DOHH2 (cell line): ENCODE results near the gene PTPRN2.

Experiments used
- EZH2phosphoT487 ChIP-seq: fragments of 200-600 bp; sonication (generic); IDR thresholded peaks from 2 replicates; pipeline ENCODE4 v1.6.1; 2017; ENCODE audit warnings: borderline replicate concordance, mild to moderate bottlenecking, antibody characterized with exemption, low read length, moderate library complexity, mixed read lengths
- TF ChIP-seq, protein P1 (sequence below): fragments of 200-600 bp; sonication (generic); IDR thresholded peaks from one replicate; pipeline ENCODE4 v1.5.1; 2014; ENCODE audit warnings: antibody characterized with exemption, mild to moderate bottlenecking, low read depth, low read length; ENCODE audit not compliant: poor library complexity, severe bottlenecking

DNA sequence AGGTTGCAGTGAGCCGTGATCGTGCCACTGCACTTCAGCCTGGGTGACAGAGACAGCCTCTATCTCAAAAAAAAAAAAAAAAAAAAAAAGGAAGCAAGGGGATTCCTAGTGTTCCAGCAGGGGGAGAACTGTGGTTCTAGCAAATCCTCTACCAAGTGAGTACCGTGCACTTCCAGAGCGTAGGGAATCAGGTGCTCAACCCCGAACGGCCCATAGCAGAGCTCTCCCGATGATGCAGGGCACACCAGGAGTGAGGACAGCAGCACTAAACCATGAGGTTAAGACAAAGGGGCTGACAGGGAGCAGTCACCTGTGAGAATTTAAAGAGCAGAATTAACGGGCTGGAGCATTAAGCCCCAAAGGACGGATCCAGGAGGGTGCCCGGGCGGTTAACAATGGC is 173.6 kb downstream of the PTPRN2 start:
- TF ChIP-seq, protein P1, sequence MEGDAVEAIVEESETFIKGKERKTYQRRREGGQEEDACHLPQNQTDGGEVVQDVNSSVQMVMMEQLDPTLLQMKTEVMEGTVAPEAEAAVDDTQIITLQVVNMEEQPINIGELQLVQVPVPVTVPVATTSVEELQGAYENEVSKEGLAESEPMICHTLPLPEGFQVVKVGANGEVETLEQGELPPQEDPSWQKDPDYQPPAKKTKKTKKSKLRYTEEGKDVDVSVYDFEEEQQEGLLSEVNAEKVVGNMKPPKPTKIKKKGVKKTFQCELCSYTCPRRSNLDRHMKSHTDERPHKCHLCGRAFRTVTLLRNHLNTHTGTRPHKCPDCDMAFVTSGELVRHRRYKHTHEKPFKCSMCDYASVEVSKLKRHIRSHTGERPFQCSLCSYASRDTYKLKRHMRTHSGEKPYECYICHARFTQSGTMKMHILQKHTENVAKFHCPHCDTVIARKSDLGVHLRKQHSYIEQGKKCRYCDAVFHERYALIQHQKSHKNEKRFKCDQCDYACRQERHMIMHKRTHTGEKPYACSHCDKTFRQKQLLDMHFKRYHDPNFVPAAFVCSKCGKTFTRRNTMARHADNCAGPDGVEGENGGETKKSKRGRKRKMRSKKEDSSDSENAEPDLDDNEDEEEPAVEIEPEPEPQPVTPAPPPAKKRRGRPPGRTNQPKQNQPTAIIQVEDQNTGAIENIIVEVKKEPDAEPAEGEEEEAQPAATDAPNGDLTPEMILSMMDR: no peak
- TF ChIP-seq EZH2phosphoT487: no peak
